Activated effector memory CD4-positive, alpha-beta T cell treated with Interleukin-2 at 50 U/mL for 16 hours (primary cell): Measurements from ENCODE around the gene ZNF536.
"Not testable (repeated sequence)": the region's sequence is repeated elsewhere in the genome, so short reads cannot be mapped to it uniquely, and the experiment has no call there.

Experiments
- DNase-seq: peaks from one replicate; pipeline ENCODE4 v3.0.0-alpha.2; 2020

ZNF536 gene

DNA sequence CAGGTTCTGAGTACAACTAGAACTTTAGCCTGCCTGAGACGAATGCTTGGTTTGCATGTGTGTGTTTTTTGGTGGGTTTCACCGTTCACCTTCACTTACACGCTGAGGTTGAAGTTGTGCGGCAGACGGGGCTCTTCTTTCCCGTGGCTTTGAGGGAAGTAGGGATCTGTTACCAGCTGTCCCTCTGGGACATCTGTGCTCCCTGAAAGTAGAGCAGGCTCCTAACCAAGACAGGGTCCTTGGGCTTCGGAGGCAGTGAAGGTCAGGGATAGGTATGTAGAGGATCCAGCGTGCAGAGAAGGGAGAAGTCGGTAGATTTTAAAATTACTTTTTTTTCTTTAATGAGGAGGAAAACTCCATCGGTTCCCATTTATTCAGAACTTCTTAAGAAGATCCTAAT is 48.7 kb downstream of the ZNF536 start:
- DNase-seq, result no peak

DNA sequence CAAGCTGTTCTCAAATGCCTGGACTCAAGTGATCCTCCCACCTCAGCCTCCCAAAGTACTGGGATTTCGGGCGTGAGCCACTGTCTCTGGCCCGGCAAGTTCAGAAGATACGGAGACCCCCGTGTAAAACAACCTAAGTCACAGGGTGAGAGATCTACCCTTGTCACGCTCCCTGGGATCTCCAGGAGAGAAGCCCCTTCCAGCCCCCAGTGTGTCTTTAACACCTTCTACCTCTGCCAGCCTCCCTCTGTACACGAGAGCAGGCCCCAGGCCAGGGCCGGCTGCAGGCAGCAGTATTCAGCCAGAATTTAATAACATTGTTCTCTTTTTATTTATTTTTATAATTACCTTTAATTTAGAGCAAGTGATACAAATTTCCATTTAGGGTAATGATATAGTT is 49.4 kb downstream of the ZNF536 start:
- DNase-seq, result no peak

DNA sequence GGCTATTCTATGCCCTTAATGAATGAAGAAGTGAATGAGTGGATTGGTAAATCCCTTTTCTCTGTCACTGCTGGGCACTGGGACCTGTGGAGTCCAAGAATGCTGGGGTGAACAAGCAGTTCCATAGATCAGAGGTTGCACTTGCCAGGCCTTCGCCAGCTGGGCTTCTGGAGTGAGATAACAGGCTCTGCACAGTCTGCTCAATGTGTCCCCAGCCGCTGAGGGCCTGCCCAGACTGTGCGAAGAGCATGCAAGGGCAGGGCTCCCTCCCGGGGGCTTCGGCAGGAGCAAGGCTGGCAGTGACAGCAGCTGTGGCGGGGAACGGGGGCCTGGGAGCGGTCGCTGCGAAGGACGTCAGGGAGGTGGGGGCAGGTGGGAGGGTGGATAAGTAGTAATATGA is 51.3 kb downstream of the ZNF536 start:
- DNase-seq, result no peak

DNA sequence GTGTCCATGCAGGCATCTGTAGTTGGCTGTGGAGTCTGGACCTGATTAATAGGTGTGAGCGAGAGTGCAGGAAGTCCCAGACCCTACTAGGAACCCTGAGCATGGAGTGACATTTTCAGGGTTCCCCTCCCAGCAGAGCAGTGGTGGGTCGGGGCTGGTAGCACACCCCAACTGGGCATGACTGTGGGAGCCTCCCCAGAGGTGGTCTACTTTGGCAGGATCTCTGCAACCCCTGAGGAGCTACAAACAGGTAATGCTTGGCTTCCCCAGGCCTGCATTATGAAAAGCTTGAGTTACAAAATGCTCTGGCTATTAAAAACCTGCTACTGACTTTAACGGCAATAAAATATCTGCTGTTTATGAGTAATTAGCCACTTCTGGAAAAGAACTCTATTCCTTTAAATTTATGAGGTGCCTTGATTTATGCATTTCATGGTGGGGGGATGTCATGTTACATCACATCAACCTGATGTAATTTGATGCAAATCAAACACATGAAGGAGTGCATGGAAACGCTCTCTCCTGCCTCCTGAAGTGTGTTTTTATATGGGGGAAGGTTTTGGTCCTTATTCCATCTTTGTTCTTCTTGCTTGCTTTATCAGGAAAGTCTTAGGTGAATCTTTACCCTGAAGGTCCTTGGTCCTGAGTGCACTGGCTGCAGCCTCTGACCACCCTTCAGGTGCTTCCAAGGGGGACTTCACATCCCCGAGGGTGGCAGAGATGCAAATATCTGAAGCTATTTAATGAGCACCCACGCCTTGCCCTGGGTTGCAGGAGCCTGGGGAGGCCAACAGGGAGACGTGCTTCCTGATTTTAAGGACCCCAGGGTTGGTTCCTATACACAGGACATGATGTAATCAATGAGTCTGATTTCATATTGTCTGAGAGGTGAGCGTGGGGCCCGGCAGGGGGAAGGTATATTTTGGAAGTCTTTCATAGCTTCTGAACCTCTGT is 54.0 kb downstream of the ZNF536 start:
- DNase-seq, result no peak

DNA sequence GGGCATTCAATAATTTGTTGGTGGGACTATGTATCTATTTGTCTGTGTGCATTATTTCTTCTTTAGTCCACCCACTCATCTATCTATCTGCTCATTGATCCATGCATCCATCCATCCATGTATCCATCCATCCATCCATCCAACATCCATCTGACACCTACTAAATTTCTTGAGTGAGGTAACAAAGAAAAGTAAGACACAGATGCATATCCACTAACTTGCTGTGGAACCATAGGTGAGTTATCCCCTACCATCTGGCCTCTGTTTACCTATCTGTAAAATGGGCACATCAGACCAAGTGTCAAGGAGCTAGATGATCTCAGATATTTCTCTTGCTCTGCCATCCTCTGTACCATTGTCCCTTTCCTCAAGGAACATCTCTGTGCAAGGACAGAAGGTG is 54.7 kb downstream of the ZNF536 start:
- DNase-seq, result no peak

DNA sequence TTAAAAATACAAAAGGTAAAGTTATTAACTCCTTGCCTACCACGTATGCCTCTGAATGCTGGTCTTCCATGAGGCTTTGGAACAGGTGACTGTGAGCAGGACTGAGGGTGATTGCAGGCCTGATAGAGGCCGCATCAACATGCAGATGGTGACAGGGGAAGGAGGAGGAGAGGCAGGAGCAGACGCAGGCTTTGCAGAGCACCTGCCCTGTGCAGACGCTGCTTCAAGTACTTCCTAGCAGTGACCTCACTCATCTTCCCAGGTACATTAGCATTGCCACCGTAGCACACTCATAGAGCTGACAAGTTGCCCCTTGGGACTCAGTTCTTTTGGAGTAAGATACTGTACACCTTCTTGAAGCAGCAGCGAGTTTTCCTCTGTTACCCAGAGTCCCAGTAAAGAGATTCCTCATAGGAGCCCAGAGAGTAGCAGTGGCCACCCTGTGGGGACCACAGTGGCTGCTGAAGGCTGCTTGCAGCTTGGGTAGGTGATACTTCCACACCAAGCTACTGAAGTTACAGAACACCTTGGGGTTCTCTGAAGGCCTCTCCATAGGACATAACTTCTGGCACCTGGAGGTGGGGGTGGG is 56.0 kb downstream of the ZNF536 start:
- no peak for DNase-seq

DNA sequence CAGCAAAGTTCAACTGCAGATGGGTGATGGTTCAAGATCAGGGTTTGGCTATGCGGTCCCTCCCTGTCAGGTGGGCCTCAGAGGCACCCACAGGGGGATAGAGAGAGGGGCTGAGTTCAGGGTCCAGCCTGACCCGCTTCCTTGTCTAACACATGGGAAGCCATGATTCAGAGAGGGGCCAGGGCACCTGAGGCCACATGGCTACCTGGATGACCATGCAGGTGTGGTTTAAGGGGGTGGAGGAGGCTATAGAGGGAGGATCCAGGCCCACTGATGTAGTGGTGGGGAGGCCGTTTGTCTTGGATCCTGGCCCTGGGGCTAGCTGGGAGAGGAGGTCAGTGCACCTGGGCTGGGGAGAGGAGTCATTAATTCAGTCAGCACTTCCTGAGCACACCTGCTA is 56.7 kb downstream of the ZNF536 start:
- no peak for DNase-seq

DNA sequence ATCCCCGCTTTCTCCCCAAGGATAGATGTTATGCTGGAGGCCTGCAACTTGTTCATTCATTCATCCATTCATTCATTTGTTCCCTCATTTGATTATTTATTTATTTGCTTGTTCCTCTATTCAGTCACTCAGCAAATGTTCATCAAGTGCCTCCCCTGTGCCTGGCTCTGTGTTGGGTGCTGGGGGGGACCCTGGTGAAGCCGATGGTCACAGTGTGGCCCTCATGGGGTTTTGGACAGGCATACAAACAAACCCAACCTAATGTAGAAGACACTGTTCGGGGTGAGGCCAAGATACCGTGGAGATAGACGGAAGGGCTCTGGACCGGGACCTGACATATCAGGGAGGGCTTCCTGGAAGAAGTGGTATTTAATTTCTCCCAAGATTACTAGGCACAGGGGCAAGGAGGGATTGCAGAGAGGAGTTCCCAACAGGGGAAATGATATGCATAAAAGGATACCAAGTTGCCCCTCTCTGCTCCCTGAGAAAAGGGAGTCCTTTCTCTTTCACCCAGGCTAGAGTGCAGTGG is 58.1 kb downstream of the ZNF536 start:
- DNase-seq, result no peak

DNA sequence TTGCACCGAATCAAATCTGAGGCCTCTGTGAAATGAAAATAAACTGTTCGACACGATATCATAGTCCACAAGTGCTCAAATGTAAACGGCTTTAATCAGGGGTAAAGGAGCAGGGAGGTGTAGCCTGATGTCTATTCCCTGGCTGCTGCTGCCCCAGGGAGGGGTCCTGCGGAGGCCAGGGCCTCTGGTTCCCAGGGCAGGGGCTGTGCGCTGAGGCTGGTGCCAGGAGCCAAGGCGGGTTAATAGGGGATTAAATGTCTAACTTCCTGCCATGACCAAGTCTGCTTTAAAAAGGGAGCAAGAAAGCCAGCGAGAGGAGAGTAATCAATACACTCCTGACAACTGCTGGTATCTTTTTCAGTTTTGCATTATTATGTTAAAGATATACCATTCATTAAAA is 59.4 kb downstream of the ZNF536 start:
- no peak for DNase-seq

DNA sequence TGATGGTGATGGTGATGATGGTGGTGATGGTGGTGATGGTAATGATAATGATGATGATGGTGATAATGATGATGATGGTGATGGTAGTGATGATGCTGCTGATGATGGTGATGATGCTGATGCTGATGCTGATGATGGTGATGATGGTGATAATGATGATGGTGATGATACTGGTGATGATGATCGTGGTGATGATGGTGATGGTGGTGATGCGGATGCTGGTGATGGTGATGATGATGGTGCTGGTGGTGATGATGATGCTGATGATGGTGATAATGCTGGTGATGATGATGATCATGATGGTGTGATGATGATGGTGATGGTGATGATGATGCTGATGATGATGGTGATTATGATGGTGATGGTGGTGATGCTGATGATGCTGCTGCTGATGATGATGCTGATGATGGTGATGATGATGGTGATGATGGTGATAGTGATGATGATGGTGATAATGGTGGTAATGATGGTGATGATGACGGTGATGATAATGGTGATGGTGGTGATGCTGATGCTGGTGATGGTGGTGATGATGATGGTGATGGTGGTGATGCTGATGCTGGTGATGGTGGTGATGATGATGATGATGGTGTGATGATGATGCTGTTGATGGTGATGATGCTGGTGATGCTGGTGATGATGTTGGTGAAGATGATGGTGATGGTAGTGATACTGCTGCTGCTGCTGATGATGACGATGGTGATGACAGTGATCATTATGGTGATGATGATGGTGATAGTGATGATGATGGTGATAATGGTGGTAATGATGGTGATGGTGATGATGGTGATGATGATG is 62.8 kb downstream of the ZNF536 start:
- DNase-seq, result no peak

DNA sequence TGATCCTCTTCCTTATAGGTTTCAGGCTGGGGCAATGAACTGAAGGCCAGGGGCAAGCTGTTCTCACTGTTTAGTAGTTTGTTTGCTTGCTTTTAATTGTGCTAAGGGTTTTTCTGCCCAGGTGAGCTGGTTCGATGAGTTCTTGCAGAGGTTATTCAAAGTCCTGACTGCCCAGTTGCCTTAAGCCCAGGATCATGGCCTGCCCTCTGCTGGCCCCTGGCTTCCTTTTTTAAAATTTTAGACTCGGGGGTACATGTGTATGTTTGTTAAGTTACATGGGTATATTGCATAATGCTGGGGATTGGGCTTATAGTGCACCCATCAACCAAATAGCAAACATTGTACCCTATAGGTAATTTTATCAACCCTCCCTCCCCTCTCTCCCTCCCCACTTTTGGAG is 65.7 kb downstream of the ZNF536 start:
- no peak for DNase-seq

DNA sequence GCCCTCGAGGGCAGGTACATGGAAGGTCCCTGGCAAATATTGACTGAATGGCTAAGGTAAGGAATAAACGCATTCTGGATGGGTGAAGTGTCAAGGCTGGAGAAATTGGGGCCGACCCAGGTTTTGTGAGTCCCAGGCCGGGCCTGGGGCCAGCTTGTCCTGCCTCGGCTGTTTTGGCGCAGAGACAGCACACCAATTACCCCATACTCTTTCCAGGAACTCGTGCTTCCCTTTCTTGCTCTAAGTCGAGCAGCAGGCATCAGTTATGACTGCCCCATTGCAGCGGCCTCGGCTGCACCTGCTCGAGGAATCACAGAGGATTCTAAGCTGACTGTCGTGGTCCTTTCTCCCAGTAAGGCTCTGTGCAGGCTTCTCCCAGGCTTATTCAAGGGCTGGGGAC is 67.1 kb downstream of the ZNF536 start:
- no peak for DNase-seq

DNA sequence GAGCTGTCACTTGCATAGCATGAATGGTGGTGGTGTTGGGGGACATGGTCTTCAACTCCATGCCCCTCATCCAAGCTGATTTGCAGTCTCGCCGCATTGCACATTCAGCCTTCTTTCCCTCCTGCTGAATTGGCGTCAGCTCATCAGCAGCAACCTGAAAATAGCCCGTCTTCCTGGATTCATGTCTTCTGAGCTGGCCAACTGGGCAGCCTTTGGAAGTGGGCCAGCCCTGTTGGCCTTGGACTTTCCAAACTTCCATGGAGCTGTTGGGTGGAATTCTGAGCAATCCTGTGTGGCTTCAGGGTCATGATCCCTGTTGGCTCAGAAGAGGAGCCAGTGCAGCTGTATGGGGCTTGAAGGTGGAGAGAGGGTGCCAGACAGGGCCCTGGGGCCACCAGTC is 68.8 kb downstream of the ZNF536 start:
- DNase-seq, result no peak

DNA sequence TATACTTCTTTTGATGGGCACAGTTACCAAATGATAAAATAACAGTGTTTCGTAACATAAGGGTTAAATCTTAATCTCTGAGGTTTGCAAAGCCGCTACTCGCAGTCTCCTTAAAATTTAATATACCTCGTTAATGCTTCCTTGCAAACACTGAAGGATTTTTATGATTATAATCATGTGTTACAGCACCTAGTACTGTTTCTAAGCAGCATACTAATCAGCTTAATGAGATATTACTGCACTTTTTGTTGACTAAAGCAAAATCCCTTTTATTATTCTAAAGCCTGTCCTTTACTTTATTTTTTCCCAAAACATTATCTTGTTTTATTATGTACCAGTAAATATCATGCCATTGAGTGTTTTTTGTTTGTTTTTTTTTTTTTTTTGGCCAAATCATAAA is 70.5 kb downstream of the ZNF536 start:
- no peak for DNase-seq

DNA sequence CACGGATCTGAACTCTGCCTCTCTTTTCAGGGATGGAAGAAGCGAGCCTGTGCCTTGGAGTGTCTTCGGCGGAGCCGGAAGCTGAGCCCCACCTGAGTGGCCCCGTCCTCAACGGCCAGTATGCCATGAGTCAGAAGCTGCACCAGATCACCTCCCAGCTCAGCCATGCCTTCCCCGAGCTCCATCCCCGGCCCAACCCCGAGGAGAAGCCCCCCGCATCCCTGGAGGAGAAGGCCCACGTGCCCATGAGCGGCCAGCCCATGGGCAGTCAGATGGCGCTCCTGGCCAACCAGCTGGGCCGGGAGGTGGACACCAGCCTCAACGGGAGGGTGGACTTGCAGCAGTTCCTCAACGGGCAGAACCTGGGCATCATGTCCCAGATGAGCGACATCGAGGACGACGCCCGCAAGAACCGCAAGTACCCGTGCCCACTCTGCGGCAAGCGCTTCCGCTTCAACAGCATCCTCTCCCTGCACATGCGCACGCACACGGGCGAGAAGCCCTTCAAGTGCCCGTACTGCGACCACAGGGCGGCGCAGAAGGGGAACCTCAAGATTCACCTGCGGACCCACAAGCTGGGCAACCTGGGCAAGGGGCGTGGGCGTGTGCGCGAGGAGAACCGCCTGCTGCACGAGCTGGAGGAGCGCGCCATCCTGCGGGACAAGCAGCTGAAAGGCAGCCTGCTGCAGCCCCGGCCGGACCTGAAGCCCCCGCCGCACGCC is 71.5 kb downstream of the ZNF536 start:
- no peak for DNase-seq

DNA sequence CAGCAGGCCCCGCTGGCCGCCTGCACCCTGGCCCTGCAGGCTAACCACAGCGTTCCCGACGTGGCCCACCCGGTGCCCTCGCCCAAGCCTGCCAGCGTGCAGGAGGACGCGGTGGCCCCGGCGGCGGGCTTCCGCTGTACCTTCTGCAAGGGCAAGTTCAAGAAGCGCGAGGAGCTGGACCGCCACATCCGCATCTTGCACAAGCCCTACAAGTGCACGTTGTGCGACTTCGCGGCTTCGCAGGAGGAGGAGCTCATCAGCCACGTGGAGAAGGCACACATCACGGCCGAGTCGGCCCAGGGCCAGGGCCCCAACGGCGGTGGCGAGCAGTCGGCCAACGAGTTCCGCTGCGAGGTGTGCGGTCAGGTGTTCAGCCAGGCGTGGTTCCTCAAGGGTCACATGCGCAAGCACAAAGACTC is 72.1 kb downstream of the ZNF536 start:
- no peak for DNase-seq

DNA sequence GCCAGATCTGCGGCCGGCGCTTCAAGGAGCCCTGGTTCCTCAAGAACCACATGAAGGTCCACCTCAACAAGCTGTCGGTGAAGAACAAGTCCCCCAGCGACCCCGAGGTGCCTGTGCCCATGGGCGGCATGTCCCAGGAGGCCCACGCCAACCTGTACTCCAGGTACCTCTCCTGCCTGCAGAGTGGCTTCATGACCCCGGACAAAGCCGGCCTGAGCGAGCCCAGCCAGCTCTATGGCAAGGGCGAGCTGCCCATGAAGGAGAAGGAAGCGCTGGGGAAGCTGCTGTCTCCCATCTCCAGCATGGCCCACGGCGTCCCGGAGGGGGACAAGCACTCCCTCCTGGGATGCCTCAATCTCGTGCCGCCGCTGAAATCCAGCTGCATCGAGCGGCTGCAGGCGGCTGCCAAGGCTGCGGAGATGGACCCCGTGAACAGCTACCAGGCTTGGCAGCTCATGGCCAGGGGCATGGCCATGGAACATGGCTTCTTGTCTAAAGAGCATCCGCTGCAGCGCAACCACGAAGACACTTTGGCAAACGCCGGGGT is 72.6 kb downstream of the ZNF536 start:
- DNase-seq, result no peak

DNA sequence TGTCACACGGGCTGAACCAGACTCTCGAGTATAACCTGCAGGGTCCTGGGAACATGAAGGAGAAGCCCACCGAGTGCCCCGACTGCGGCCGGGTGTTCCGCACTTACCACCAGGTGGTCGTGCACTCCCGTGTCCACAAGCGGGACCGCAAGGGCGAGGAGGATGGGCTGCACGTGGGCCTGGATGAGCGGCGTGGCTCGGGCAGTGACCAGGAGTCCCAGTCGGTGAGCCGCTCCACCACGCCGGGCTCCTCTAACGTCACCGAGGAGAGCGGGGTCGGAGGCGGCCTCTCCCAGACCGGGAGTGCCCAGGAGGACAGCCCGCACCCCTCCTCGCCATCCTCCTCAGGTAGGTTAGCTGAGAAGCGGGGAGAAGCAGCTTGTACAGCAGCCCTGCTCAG is 73.2 kb downstream of the ZNF536 start:
- no peak for DNase-seq

DNA sequence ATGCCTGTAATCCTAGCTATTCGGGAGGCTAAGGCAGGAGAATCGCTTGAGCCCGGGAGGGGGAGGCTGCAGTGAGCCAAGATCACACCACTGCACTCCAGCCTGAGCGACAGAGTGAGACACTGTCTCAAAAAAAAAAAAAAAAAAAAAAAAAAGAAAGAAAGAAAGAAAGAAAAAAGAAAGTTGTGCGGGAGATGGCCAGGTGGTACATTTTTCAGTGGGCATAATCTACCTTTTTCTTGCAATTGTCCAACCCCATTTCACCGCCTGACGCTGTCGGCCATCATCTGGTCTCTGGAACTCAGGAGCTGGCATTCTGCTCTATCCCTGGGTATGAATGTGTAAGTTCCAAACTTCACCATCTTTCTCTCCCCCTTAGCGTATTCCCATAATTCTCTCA is 73.9 kb downstream of the ZNF536 start:
- not testable (repeated sequence) for DNase-seq

DNA sequence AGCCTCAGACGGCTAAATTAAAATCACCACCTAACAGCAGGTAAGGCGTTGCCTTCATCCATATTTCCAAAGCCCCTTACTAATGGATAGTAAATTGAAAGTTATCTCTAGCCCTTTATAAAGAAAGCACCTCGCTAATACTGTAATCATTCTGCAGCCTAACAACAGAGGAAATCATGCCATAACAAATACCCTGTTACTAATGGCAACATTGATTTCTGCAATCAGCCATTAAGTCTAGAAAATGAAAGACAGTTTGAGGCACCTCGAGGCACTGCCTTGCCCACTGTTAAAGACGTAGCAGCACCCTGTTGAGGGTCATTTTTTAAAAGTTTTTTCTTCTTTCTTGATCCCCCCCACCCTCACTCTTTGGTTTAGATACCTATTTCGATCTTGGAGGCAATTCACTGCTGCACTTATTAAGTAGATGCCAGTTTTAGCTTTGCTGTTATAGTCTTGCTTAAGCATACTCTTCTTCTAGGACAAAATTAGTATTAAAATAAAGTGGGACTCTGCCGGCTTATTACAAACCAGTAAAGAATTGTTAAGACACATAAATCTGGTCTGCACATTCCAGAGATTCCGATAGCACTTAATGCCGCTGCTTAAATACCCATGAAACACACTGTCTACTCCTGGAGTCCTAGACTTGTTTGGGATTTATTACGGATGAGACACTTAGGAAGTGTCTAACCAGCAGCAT is 74.8 kb downstream of the ZNF536 start:
- no peak for DNase-seq

DNA sequence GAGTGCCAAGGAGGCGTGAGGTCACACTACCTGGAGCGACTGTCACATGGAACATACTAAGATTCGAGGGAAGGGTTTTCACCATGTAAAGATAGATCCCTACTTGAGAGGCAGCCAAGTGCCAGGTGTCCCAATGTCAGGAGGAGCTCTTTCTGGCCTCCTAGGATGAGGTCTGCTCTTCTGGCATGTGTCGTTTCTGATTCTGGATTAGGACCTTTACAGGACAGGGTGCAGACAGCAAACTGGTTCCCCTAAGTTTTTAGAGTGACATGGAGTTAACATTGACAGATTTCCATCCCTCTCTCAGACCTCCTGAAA is 75.3 kb downstream of the ZNF536 start:
- no peak for DNase-seq
